Neural crest cell (in vitro differentiated cells): ENCODE measurements around the gene TM4SF1. TPM values are rescaled to one million over a fixed set of nuclear protein-coding genes. Genes with fewer than 3 reads are reported as not detected.

Experiments
- DNase-seq: peaks from one replicate; pipeline ENCODE4 v3.0.0; 2021; ENCODE audit warnings: low read depth, mixed read lengths, low spot score
- H3K27ac Mint-ChIP-seq: one replicate; pipeline ENCODE4 v1.8.0; 2021; ENCODE audit warnings: mild to moderate bottlenecking, mixed read lengths; ENCODE audit not compliant: unreplicated experiment
- H3K27me3 Mint-ChIP-seq: 2 replicates; pipeline ENCODE4 v1.8.0; 2021; ENCODE audit warnings: low read depth, mild to moderate bottlenecking, mixed read lengths
- H3K36me3 Mint-ChIP-seq: 2 replicates; pipeline ENCODE4 v1.8.0; 2021; ENCODE audit warnings: low read depth, mild to moderate bottlenecking, mixed read lengths
- H3K4me1 Mint-ChIP-seq: 2 replicates; pipeline ENCODE4 v1.8.0; 2021; ENCODE audit warnings: mixed read lengths
- H3K4me3 Mint-ChIP-seq: one replicate; pipeline ENCODE4 v1.8.0; 2021; ENCODE audit warnings: mild to moderate bottlenecking, mixed read lengths
- H3K9me3 Mint-ChIP-seq: 2 replicates; pipeline ENCODE4 v1.8.0; 2021; ENCODE audit warnings: mixed read lengths
- CTCF ChIP-seq: fragments of 200-600 bp; sonication (generic); conservative IDR thresholded peaks from 2 replicates; pipeline ENCODE4 v1.5.0; 2021; ENCODE audit warnings: antibody characterized with exemption, mild to moderate bottlenecking
- total RNA-seq: library from RNA; stranded (reverse); gene quantifications from 2 replicates; pipeline ENCODE4 v1.2.1, GENCODE V29; 2021

Gene TM4SF1
- total RNA-seq, 1 donor from 2014 or later: not detected

GRCh38 chr3:149373235-149374125 is 4.0 kb downstream of the TM4SF1 start:
- no peaks in the 10 kb centered on the region for H3K36me3 Mint-ChIP-seq
- DNase-seq: no peak
- no peaks in the 10 kb centered on the region for H3K9me3 Mint-ChIP-seq
- H3K4me1 Mint-ChIP-seq: peaks cover 22% of the 10 kb centered on the region
- no peak overlapping the region for H3K27ac Mint-ChIP-seq
- no peak overlapping the region for H3K4me3 Mint-ChIP-seq
- no peak for TF ChIP-seq CTCF
- peaks cover 11% of the 10 kb centered on the region for H3K27me3 Mint-ChIP-seq

- Mint-ChIP-seq H3K4me3 (no peak overlapping the region), H3K9me3 (no peaks in the 10 kb centered on the region), H3K27me3 (peaks cover 10% of the 10 kb centered on the region), H3K4me1 (peaks cover 23% of the 10 kb centered on the region), H3K27ac (no peak overlapping the region), H3K36me3 (no peaks in the 10 kb centered on the region)
- TF ChIP-seq CTCF: no peak
- DNase-seq: no peak
Measured at GRCh38 chr3:149371723-149372114, 5.7 kb downstream of the TM4SF1 start.

GRCh38 chr3:149371001-149371722 is 6.3 kb downstream of the TM4SF1 start:
- no peak overlapping the region for H3K4me3 Mint-ChIP-seq
- H3K9me3 Mint-ChIP-seq: no peaks in the 10 kb centered on the region
- TF ChIP-seq CTCF: no peak
- peaks cover 23% of the 10 kb centered on the region for H3K4me1 Mint-ChIP-seq
- DNase-seq: no peak
- no peak overlapping the region for H3K27ac Mint-ChIP-seq
- H3K27me3 Mint-ChIP-seq: peaks cover 14% of the 10 kb centered on the region
- H3K36me3 Mint-ChIP-seq: no peaks in the 10 kb centered on the region

GRCh38 chr3:149369991-149370866 is 7.2 kb downstream of the TM4SF1 start:
- no peak for DNase-seq
- TF ChIP-seq CTCF: no peak
- no peak overlapping the region for H3K4me3 Mint-ChIP-seq

More at GRCh38 chr3:149369991-149370866, 7.2 kb downstream of the TM4SF1 start:
- Mint-ChIP-seq H3K27me3 (peaks cover 19% of the 10 kb centered on the region), H3K4me1 (peaks cover 23% of the 10 kb centered on the region), H3K36me3 (no peaks in the 10 kb centered on the region), H3K27ac (no peak overlapping the region), H3K9me3 (no peaks in the 10 kb centered on the region)
